Retinal pigment epithelial cell (primary cell): ENCODE results near the gene DENND1C.

Experiments
- DNase-seq: peaks from one replicate; pipeline ENCODE4 v3.0.0-alpha.2; 2010; ENCODE audit warnings: low read depth
- H3K4me3 ChIP-seq: 2 replicates; pipeline ENCODE4 v1.5.1; 2011; ENCODE audit warnings: mild to moderate bottlenecking, low read length, control low read depth, moderate library complexity
- TF ChIP-seq, protein P1 (sequence below): conservative IDR thresholded peaks from 2 replicates; pipeline ENCODE4 v1.5.1; 2011; ENCODE audit warnings: low read depth, low read length, control low read depth, inconsistent platforms

DENND1C gene

DNA sequence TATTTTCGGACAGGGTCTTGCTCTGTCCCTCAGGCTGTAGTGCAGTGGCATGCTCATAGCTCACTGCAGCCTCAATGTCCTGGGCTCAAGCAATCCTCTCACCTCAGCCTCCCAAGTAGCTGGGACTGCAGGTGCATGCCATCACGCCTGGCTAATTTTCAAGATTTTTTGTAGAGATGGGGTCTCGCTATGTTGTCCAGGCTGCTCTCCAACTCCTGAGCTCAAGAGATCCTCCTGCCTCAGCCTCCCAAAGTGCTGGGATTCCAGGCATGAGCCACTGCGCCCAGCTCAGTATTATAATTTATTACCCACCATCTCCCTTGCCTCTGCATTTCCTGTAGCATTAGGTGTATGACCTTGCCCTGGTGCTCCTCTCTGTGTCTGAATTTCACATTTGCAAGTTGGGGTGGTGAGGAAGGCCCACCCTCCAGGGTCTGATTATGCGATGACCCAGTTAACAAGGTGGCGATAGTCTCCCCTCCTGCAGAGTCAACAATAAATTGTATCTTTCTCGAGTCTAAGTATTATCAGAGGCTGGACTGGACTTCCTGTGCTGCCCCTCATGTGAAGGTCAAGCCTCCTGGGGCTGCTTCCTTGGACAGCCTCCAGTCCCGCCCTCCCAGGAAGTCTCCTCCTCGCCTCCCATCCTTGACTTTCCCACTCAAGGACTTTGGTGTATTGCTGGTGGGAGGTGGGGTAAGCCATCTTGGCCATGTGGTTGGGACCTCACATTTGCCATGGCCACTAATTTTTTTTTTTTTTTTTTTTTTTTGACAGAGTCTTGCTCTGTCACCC lies 22.0 kb upstream of the DENND1C start:
- no peak overlapping the region for H3K4me3 ChIP-seq
- TF ChIP-seq, protein P1, sequence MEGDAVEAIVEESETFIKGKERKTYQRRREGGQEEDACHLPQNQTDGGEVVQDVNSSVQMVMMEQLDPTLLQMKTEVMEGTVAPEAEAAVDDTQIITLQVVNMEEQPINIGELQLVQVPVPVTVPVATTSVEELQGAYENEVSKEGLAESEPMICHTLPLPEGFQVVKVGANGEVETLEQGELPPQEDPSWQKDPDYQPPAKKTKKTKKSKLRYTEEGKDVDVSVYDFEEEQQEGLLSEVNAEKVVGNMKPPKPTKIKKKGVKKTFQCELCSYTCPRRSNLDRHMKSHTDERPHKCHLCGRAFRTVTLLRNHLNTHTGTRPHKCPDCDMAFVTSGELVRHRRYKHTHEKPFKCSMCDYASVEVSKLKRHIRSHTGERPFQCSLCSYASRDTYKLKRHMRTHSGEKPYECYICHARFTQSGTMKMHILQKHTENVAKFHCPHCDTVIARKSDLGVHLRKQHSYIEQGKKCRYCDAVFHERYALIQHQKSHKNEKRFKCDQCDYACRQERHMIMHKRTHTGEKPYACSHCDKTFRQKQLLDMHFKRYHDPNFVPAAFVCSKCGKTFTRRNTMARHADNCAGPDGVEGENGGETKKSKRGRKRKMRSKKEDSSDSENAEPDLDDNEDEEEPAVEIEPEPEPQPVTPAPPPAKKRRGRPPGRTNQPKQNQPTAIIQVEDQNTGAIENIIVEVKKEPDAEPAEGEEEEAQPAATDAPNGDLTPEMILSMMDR, result no peak
- no peak for DNase-seq

DNA sequence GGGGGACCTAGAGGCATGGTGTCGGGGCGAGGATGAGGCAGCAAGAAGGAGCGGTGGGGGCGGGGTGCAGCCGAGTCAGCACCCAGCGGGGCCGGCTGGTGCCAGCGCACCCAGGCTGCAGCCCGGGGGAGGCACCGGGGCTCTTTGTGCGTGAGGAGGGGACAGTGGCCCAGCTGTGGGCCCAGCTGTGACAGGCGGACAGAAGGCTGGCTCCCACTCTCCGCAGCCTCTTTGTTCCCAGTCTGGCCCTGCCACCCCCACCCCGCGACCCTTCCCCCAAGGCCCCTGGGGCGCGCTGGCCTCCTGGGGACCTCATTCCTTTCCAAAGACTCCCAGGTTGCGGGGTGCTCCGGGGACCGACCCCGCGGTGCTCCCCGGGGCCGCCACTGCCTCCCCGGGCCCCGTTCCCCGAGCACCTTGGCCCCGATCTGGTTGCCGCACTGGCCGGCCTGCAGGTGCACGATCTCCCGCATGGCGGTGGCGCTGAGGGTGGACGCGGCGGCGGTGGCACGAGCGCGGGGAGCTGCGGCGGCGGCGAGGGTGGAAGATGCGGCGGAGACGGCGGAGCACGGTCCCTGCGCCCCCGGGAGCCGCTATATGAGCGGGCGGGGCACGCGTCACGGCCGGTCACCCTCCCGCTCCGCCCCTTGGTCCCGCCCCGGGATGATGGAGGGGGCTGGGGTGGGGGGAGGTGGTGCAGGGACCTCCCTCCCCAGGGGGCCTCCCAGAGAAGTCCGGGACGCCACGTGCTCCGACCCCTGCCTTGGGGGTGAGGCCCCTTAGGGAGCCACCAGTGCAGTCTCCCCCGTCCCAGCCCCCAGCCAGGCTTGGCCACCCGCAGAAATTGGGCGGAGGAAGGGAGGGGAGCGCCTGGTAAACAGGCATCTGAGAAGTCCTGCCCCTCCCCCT lies 20.4 kb upstream of the DENND1C start, which contains the start of gene TUBB4A:
TUBB4A (minus strand) TSS at position 570 of the 909 bp plus-strand sequence; CDS start at position 473, 97 bp downstream.
- H3K4me3 ChIP-seq, result peak within 1 kb of the TSS; percentile 69
- no peak for DNase-seq
- TF ChIP-seq, protein P1, result no peak

DNA sequence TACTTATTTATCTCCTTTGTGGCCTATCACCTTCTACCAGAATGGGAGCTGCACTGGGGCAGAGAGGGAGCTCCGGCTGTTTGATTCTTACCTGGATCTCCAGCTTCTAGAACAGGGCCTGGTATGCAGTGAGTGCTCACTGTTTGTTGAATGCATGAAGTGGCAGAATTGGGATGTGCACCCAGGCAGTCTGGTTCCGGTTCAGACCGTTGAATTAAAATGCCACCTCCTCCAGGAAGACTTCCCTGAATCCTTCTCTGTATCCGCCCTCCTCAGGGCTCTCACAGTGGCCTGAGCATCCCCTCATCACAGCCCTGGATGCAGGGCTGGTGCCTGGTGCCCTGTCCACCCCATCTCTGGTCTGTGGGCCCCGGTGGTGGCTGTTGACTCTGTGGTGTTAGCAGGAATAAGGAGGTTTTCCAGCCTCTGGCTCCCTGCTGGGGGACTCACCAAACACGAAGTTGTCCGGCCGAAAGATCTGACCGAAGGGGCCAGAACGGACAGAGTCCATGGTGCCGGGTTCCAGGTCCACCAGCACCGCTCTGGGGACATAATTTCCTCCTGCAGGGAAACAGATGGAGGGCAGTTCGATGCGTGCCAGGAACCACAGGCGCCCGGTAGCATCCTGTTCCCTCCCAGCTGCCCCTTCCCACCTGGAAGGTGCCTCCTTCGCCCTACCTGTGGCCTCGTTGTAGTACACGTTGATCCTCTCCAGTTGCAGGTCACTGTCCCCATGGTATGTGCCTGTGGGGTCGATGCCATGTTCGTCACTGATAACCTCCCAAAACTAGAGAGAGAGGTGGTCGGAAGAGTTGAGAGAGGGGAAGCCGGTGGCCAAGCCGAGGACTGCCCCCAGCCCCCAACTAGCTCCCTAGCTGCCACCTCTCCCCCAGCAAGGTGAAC lies 19.5 kb upstream of the DENND1C start:
- TF ChIP-seq, protein P1, result no peak
- no peak for DNase-seq
- H3K4me3 ChIP-seq, result peak overlapping the region; percentile 69

DNA sequence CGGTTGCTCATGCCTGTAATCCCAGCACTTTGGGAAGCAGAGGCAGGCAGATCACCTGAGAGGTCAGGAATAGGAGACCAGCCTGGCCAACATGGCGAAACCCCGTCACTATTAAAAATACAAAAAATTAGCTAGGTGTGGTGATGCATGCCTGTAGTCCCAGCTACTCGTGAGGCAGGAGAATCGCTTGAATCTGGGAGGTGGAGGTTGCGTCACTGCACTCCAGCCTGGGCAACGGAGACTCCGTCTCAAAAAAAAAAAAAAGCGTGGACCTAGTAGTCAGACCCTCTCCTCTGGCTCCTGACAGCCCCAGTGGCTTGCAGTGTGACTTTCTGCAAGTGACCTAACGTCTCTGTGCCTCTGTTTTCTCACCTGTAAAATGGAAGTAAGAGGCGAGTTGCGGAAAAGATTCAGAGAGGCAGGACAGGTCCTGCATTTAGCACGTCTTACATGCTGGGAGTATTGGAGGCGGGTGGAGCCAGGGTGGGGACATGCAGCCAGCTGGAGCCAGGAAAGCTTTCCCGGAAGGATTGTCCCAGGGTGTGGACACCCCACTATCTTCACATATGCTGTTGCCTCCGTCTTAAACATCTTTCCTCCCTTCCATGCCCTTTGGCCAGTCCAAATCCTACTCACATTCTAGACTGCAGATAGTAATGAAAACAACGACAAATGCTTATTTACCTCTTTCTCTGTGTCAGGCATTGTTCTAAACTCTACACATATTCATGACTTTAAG lies 17.6 kb upstream of the DENND1C start:
- TF ChIP-seq, protein P1, result no peak
- no peak overlapping the region for H3K4me3 ChIP-seq
- no peak for DNase-seq

DNA sequence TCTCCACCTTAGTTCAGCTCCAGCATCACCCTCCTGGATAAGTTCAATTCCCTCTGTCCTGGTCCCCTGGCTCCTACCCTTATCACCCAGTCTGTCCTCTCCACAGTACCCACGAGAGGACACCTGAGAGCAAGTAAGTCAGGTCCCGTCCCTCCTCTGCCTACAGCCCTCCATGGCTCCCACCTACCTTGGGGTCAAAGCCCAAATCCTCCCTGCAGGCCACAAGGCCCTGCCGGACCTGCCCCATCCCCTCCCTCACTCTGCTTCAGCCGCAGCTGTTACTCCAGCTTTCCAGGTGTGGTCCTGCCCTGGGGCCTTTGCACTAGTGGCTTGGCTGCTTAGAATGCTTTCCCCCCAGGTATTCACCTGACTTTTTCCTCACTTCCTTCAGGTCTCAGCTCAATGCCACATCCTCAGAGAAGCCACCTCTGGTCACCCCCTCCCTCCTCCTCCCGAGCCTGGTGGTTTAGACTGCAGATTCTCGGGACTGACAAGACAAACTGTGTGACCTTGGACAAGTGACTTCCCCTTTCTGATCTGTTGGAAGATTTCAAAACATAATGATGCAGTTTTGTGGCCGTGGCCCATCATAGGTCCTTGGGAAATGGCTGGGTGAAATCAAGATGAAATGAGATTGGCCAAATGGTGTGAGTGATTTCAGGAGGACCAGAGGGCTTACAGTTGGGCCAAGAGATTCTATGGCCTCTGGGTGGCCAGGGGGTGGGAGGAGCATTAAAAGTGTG lies 16.9 kb upstream of the DENND1C start:
- TF ChIP-seq, protein P1, result no peak
- DNase-seq, result no peak
- no peak overlapping the region for H3K4me3 ChIP-seq
